GM23248 (cell line): ENCODE data around the gene RPGRIP1L.

Experiments
- EZH2 ChIP-seq: fragments of 200-600 bp; sonication (generic); IDR thresholded peaks from 2 replicates; pipeline ENCODE4 v1.6.1; 2018; ENCODE audit warnings: antibody characterized with exemption, mild to moderate bottlenecking; ENCODE audit not compliant: insufficient read depth, poor library complexity, severe bottlenecking
- EZH2phosphoT487 ChIP-seq: fragments of 200-600 bp; sonication (generic); IDR thresholded peaks from 2 replicates; pipeline ENCODE4 v1.6.1; 2018; ENCODE audit warnings: antibody characterized with exemption, moderate library complexity, mild to moderate bottlenecking, low read depth; ENCODE audit not compliant: insufficient read depth

- TF ChIP-seq EZH2phosphoT487 (no peak), EZH2 (no peak)
Observed at GRCh38 chr16:53662072-53662471, 41.6 kb downstream of the RPGRIP1L start.
